Ectodermal cell (in vitro differentiated cells): ENCODE measurements around the gene ARL13B.

Experiments used
- H3K27ac ChIP-seq: 2 replicates; pipeline ENCODE4 v1.7.0; 2013; ENCODE audit warnings: mild to moderate bottlenecking, low read depth, low read length; ENCODE audit not compliant: insufficient read depth, poor library complexity, severe bottlenecking
- H3K27me3 ChIP-seq: 2 replicates; pipeline ENCODE4 v1.7.0; 2013; ENCODE audit warnings: mild to moderate bottlenecking, low read length; ENCODE audit not compliant: insufficient read depth, control insufficient read depth, poor library complexity, severe bottlenecking
- H3K36me3 ChIP-seq: one replicate; pipeline ENCODE4 v1.7.0; 2013; ENCODE audit warnings: low read length; ENCODE audit not compliant: control insufficient read depth, insufficient read depth
- H3K4me1 ChIP-seq: one replicate; pipeline ENCODE4 v1.7.0; 2013; ENCODE audit warnings: low read length; ENCODE audit not compliant: control insufficient read depth, insufficient read depth
- H3K4me3 ChIP-seq: 2 replicates; pipeline ENCODE4 v1.7.0; 2013; ENCODE audit warnings: low read depth, low read length, control low read depth; ENCODE audit not compliant: insufficient read depth
- H3K9me3 ChIP-seq: 2 replicates; pipeline ENCODE4 v1.7.0; 2013; ENCODE audit warnings: mild to moderate bottlenecking, low read length, moderate library complexity; ENCODE audit not compliant: control insufficient read depth
- WGBS, 2 experiments: methylation state at CpG; one replicate each; pipeline ENCODE4 v1.1.7; 2013; ENCODE audit warnings: missing lambda C conversion rate in 2 of 2; 5-methylcytosine and 5-hydroxymethylcytosine counted together

ARL13B gene

GRCh38 chr3:93969443-93969842 lies 10.5 kb upstream of the ARL13B start:
- Histone ChIP-seq H3K4me3 (no peak overlapping the region), H3K27ac (no peak overlapping the region), H3K36me3 (no peaks in the 10 kb centered on the region), H3K27me3 (peaks cover 16% of the 10 kb centered on the region), H3K4me1 (peaks cover 4% of the 10 kb centered on the region), H3K9me3 (no peaks in the 10 kb centered on the region)
- WGBS, 2 experiments, result 91 to 99% methylated on average over 3 of the region's 3 CpGs

GRCh38 chr3:93969997-93970396 lies 10.0 kb upstream of the ARL13B start:
- Histone ChIP-seq H3K27ac (no peak overlapping the region), H3K9me3 (no peaks in the 10 kb centered on the region), H3K27me3 (peaks cover 16% of the 10 kb centered on the region), H3K36me3 (no peaks in the 10 kb centered on the region), H3K4me1 (peaks cover 4% of the 10 kb centered on the region), H3K4me3 (no peak overlapping the region)
- 91 to 100% methylated on average over 1 of the region's 1 CpG for WGBS, 2 experiments

- WGBS, 2 experiments, result 5 to 6% methylated on average over 53 of the region's 53 CpGs
- H3K27me3 ChIP-seq, result peaks cover 27% of the 10 kb centered on the region
- H3K4me3 ChIP-seq, result peak within 1 kb of the TSS; percentile 56
- no peaks in the 10 kb centered on the region for H3K9me3 ChIP-seq
- peaks cover 4% of the 10 kb centered on the region for H3K4me1 ChIP-seq
- H3K27ac ChIP-seq, result peak within 1 kb of the TSS; percentile 63
- H3K36me3 ChIP-seq, result no peaks in the 10 kb centered on the region
These were observed 6.5 kb upstream of the ARL13B start, which contains the start of gene PROS1 for GRCh38 chr3:93973131-93974126. Gene PROS1 (minus strand): TSS chr3:93973896. CDS start chr3:93973749, 147 bp downstream.

DNA sequence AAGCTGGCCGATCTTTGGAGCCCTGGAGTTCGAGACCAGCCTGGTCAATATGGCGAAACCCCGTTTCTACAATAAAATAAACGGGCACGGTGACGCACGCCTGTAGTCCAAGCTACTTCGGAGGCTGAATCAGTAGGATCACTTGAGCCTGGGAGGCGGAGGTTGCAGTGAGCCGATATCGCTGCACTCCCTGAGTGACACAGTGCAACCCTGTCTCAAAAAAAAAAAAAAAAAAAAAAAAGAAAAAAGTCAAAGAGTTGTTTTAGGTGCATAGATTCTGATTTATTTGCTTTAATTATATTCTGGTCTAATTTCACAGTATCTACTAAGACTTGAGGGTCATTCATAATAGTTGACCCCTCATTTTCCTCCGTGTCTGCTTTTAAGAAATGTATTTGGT lies 1.7 kb downstream of the ARL13B start:
- WGBS, 2 experiments, result 94% methylated on average over 13 of the region's 13 CpGs
- Histone ChIP-seq H3K27me3 (peaks cover 2% of the 10 kb centered on the region), H3K4me1 (peaks cover 6% of the 10 kb centered on the region), H3K4me3 (no peak overlapping the region), H3K9me3 (no peaks in the 10 kb centered on the region), H3K36me3 (no peaks in the 10 kb centered on the region), H3K27ac (no peak overlapping the region)

- Histone ChIP-seq H3K4me3 (no peak overlapping the region), H3K27ac (no peak overlapping the region), H3K36me3 (no peaks in the 10 kb centered on the region), H3K9me3 (no peaks in the 10 kb centered on the region), H3K4me1 (peaks cover 6% of the 10 kb centered on the region), H3K27me3 (no peaks in the 10 kb centered on the region)
- WGBS, 2 experiments, result 90 to 95% methylated on average over 2 to 3 of the region's 3 CpGs
These were observed 3.5 kb downstream of the ARL13B start for GRCh38 chr3:93983408-93983807.

DNA sequence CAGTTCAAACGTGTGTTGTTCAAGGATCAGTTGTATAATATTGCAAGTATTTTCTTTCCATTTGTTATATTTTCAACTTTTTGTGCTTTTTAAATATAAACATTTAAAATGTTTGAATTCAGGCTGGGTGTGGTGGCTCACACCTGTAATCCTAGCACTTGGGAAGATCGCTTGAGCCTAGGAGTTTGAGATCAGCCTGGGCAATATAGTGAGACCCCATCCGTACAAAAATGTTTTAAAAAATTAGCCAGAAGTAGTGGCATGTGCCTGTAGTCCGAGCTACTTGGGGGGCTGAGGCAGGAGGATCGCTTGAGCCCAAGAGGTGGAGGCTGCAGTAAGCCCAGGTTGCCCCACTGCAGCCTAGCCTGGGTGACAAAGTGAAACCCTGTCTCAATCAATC lies 4.7 kb downstream of the ARL13B start:
- WGBS, 2 experiments, result 93 to 96% methylated on average over 4 to 5 of the region's 5 CpGs

DNA sequence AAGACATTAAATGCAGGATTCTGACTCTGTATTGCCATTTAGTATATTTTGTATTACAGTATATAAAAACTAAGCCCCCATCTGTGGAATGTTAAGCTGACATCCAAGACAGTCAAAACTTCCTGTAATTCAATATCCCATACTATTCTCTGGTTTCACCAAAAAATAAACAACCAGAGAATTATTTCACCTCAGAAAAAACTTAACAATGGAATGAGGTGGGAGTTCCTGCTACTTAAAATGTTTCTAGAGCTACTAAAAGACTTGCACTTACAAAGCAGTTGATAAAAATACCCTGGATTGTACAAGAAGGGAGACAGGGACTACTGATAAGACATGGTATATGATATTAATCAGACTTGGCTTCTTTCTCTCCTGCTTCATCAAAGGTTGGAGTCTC lies 8.3 kb downstream of the ARL13B start:
- H3K36me3 ChIP-seq, result no peaks in the 10 kb centered on the region
- no peaks in the 10 kb centered on the region for H3K27me3 ChIP-seq
- H3K27ac ChIP-seq, result no peak overlapping the region
- H3K4me3 ChIP-seq, result no peak overlapping the region
- H3K9me3 ChIP-seq, result no peaks in the 10 kb centered on the region
- no peaks in the 10 kb centered on the region for H3K4me1 ChIP-seq

More for the DNA sequence above, 4.7 kb downstream of the ARL13B start:
- Histone ChIP-seq H3K4me3 (no peak overlapping the region), H3K9me3 (no peaks in the 10 kb centered on the region), H3K27me3 (no peaks in the 10 kb centered on the region), H3K27ac (no peak overlapping the region), H3K4me1 (peaks cover under 1% of the 10 kb centered on the region), H3K36me3 (no peaks in the 10 kb centered on the region)

DNA sequence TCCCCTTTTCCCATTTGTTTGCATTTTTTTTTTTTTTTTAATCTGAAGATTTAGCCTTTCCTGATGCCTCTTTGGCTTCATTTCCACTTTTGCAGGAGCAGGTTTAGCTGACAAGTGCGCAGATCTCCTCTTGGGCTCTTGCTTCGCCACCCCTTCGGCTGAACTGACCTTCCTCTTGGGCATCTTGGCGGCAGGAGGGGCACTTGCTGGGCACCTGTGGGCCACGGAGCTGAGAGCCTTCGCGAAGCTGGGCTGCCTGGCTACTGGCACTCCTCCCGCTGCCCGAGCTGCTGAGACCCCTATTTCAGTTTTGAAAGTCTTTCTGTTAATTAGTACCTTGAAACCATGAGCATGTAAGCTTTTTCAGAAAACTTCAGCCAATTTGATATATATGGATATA lies 8.8 kb downstream of the ARL13B start:
- H3K4me1 ChIP-seq, result no peaks in the 10 kb centered on the region
- no peaks in the 10 kb centered on the region for H3K9me3 ChIP-seq
- no peak overlapping the region for H3K27ac ChIP-seq
- H3K36me3 ChIP-seq, result no peaks in the 10 kb centered on the region
- no peak overlapping the region for H3K4me3 ChIP-seq
- WGBS, 2 experiments, result 93 to 95% methylated on average over 9 of the region's 9 CpGs
- no peaks in the 10 kb centered on the region for H3K27me3 ChIP-seq

GRCh38 chr3:93989241-93989640 lies 9.3 kb downstream of the ARL13B start:
- WGBS, 2 experiments, result 85 to 95% methylated on average over 3 of the region's 3 CpGs
- Histone ChIP-seq H3K9me3 (no peaks in the 10 kb centered on the region), H3K4me3 (no peak overlapping the region), H3K27me3 (no peaks in the 10 kb centered on the region), H3K27ac (no peak overlapping the region), H3K36me3 (no peaks in the 10 kb centered on the region), H3K4me1 (no peaks in the 10 kb centered on the region)

GRCh38 chr3:93991631-93992030 lies 11.7 kb downstream of the ARL13B start:
- WGBS, 2 experiments, result 94% methylated on average over 2 of the region's 2 CpGs; no CpG with 5 or more reads in 1 of the 2 experiments
- no peak overlapping the region for H3K4me3 ChIP-seq

More at GRCh38 chr3:93991631-93992030, 11.7 kb downstream of the ARL13B start:
- H3K36me3 ChIP-seq, result no peaks in the 10 kb centered on the region
- H3K9me3 ChIP-seq, result no peaks in the 10 kb centered on the region
- H3K27ac ChIP-seq, result no peak overlapping the region
- no peaks in the 10 kb centered on the region for H3K27me3 ChIP-seq
- no peaks in the 10 kb centered on the region for H3K4me1 ChIP-seq
